Myocyte (in vitro differentiated cells): ENCODE results near the gene MAPKAPK5. TPM values are rescaled to one million over a fixed set of nuclear protein-coding genes. Genes with fewer than 3 reads are reported as not detected.
"Not testable (repeated sequence)": the region's sequence is repeated elsewhere in the genome, so short reads cannot be mapped to it uniquely, and the experiment has no call there.

Source experiments
- DNase-seq: peaks from one replicate; pipeline ENCODE4 v3.0.0-alpha.2; 2012; ENCODE audit warnings: low read depth
- total RNA-seq: library from RNA; depleted of rRNA; stranded (reverse); fragments of >200 nt; gene quantifications from 2 replicates; pipeline ENCODE4 v1.2.3, GENCODE V29; 2014

The MAPKAPK5 gene
- total RNA-seq, 1 donor from 2014 or later = 45.4 TPM

- DNase-seq = no peak
Measured at GRCh38 chr12:111881716-111882115, 39.7 kb downstream of the MAPKAPK5 start.

GRCh38 chr12:111886662-111887545 lies 44.9 kb downstream of the MAPKAPK5 start:
- DNase-seq = no peak

- DNase-seq = no peak
Measured at GRCh38 chr12:111887926-111888745, 46.1 kb downstream of the MAPKAPK5 start.

GRCh38 chr12:111893287-111893686 lies 51.3 kb downstream of the MAPKAPK5 start:
- DNase-seq = peak; percentile 4

GRCh38 chr12:111894556-111894955 lies 52.5 kb downstream of the MAPKAPK5 start:
- DNase-seq = no peak

- DNase-seq = no peak
Measured at GRCh38 chr12:111901182-111901581, 59.2 kb downstream of the MAPKAPK5 start.

GRCh38 chr12:111904446-111904975 lies 62.5 kb downstream of the MAPKAPK5 start:
- no peak for DNase-seq

GRCh38 chr12:111905502-111905901 lies 63.5 kb downstream of the MAPKAPK5 start:
- DNase-seq = no peak

- no peak for DNase-seq
Measured at GRCh38 chr12:111907740-111908139, 65.7 kb downstream of the MAPKAPK5 start.

- DNase-seq = no peak
Measured at GRCh38 chr12:111925171-111925570, 83.1 kb downstream of the MAPKAPK5 start.

- no peak for DNase-seq
Measured at GRCh38 chr12:111926631-111927030, 84.6 kb downstream of the MAPKAPK5 start.

- no peak for DNase-seq
Measured at GRCh38 chr12:111927346-111927745, 85.3 kb downstream of the MAPKAPK5 start.

- no peak for DNase-seq
Measured at GRCh38 chr12:111932241-111932640, 90.2 kb downstream of the MAPKAPK5 start.

- no peak for DNase-seq
Measured at GRCh38 chr12:111936869-111937268, 94.8 kb downstream of the MAPKAPK5 start.

- DNase-seq = peak; percentile 68
Measured at GRCh38 chr12:111937429-111937828, 95.4 kb downstream of the MAPKAPK5 start.

- peak; percentile 17 for DNase-seq
Measured at GRCh38 chr12:111942557-111942956, 100.5 kb downstream of the MAPKAPK5 start.

- DNase-seq = no peak
Measured at GRCh38 chr12:111943929-111944328, 101.9 kb downstream of the MAPKAPK5 start.

GRCh38 chr12:111950961-111951676 lies 109.1 kb downstream of the MAPKAPK5 start:
- DNase-seq = not testable (repeated sequence)
